HG02840 (cell line): ENCODE results near the gene TTC16.

Experiments
- ATAC-seq: cut with Tn5 transposase; IDR thresholded peaks from one replicate; pipeline ENCODE4 v1.9.1; 2021; ENCODE audit warnings: mild to moderate bottlenecking, moderate library complexity, moderate number of reproducible peaks; ENCODE audit not compliant: unreplicated experiment, low FRiP score

The TTC16 gene

GRCh38 chr9:127694890-127695720, 20.8 kb upstream of the TTC16 start:
- ATAC-seq = no peak

- no peak for ATAC-seq
Observed at GRCh38 chr9:127697575-127697974, 18.3 kb upstream of the TTC16 start.

DNA sequence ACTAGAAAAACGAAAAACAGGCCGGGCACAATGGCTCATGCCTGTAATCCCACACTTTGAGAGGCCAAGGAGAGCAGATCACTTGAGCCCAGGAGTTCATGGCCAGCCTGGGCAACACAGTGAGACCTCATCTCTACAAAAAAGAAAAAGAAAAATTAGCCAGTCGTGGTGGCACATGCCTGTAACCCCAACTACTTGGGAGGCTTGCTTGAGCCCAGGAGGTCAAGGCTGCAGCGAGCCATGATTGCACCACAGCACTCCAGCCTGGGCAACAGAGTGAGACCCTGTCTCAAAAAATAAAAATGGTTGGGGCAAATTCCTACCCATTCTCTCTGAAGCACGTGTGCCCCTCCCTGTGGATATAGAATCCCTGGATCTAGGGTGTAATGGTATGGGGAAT, 17.5 kb upstream of the TTC16 start:
- ATAC-seq = no peak

DNA sequence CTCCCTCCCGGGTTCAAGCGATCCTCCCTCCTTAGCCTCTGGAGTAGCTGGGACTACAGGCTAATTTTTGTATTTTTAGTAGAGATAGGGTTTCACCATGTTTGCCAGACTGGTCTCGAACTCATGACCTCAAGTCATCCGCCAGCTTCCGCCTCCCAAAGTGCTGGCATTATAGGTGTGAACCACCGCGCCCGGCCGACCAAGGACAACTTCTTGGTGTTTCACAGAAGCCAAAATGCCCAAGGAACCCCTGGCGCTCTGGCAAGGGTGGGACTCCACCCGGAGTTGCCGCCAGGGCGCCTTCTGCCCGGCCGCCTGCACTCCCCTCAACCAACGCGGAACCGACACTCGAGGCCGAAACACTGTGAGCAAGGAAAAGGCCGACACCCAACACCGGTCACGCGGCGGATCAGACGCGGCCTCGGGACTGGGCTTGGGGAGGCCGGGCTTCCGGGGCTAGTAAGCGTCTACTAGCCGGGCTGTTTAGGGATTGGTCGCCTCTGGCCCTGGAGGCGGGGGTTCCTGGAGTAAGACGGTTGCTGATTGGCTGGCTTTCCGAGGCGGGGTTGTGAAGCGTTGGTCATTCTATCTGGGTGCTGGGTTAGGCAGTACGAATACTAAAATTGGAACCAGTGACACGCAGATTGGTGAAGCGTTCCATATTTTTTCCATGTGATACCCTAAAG, 16.8 kb upstream of the TTC16 start:
- peak; percentile 65 for ATAC-seq

DNA sequence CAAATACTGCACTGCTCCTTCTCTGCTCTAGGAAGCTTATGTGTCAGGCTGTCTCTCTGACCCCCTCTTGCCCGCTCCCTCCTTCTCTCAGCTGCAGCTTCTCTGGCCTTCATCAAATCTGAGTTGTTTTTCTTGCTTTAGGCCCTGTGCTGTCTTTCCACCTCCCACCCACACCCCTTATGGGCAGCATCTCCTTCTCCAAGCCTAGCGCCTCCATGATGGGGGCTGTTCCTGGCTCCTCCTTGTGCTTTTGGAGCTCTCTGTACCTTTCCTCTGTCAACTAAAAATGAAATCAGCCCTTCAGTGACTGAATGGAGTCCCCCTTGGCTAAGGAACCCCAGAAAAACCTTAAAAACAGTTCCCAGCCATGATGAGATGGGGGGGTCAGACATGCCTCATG, 15.7 kb upstream of the TTC16 start:
- ATAC-seq = no peak

DNA sequence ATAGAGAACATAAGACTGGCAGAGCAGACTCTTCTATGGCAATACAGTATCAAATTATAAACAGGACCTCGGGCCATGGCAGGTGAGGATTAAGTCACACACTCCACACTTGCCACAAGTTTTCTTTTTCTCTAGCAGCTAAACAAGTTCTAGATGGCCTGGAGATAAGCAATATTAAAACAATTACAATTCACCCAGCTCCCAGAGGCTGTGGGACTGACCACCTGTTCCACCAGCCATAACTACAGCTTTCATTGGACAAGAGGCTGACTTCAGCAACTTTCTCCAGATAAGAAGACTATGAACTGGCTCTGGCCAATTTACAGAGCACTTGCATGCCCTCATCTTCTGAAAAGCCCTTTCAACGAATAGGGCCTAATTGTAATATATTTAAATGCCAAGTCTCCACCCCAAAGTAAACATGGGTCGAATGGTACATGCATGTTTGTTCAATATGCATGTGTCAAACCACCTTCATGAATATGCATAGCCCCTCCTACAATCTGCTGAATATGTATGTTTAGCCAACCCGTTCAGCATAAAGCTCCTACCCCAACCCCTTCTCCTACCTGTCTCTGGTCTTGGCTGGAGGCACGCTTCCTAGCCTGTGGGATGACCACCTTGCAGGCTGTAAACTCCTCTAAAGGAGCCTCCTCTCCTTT, 15.2 kb upstream of the TTC16 start:
- ATAC-seq = no peak

DNA sequence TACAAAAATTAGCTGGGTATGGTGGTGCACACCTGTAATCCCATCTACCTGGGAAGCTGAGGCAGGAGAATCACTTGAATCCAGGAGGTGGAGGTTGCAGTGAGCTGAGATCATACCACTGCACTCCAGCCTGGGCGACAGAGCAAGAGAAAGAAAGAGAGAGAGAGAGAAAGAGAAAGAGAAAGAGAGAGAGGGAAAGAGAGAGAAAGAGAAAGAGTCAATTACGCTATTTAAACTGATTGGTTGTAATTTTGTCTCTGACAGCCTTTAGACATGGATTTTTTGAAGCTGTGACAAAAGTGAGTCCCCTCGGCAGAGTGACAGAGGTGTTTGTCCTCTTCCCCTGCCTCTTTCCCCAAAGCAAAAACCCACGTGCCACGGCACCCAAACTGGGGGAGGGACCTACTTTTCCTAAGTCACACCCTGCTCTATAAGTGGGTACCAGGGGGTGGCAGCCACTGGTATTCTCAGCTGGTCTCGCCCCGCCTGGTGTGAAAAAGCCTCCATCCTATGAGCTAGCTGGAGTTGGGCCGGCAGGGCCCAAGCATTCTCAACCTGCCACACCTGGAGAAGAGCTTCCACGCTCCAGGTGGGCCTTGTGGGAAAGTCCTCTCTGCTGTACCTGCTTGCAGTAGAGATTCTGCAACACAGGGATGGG, 12.5 kb upstream of the TTC16 start:
- no peak for ATAC-seq

- no peak for ATAC-seq
Observed at GRCh38 chr9:127705577-127706379, 10.1 kb upstream of the TTC16 start.

DNA sequence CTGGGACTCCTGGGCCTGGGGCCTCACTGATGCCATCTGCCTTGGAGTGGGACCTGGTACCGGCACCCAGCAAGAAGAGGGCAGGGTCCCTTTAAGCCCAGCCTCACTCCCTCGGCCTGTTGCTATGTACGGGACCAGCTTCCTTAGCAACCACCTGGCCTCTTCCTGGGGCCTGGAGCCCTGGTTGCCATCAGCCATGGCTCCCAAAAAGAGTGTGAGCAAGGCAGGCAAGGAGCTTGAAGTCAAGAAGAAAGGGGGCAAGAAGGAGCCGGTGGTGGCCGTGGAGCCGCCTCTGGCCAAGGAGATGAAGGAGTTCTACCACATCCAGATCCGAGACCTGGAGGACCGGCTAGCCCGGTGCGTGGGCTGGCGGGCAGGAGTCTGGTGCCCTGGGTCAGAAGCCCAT, 9.0 kb upstream of the TTC16 start, which contains the start of gene CFAP157:
CFAP157 (plus strand) TSS at position 153 of the 406 bp plus-strand sequence; CDS start at position 197, 44 bp downstream.
- ATAC-seq = no peak

GRCh38 chr9:127707766-127708165, 8.1 kb upstream of the TTC16 start:
- ATAC-seq = no peak

DNA sequence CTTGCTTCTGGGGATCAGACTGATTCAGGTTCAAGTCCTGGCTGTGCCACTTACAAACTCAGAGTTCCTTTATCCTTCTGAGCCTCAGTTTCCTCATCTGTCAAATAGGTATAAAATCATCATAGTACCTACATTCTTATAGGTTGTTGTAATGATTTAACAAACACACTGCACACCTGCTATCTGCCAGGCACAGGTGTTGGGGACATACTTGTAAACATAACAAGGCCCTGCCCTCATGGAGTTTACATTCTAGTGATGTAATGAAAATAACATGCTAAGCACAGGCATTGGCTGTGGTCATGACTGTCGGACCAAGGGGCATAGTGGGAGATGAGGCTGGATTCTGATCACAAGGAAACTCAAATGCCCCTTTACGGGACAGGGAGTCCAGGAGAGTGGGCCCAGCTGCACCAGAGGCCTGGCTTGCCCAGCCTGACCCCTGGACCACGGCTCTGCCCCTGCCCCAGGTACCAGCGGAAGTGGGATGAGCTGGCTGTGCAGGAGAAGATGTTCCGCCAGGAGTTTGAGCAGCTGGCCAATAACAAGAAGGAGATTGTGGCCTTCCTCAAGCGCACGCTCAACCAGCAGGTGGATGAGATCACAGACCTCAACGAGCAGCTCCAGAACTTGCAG, 6.8 kb upstream of the TTC16 start:
- no peak for ATAC-seq

DNA sequence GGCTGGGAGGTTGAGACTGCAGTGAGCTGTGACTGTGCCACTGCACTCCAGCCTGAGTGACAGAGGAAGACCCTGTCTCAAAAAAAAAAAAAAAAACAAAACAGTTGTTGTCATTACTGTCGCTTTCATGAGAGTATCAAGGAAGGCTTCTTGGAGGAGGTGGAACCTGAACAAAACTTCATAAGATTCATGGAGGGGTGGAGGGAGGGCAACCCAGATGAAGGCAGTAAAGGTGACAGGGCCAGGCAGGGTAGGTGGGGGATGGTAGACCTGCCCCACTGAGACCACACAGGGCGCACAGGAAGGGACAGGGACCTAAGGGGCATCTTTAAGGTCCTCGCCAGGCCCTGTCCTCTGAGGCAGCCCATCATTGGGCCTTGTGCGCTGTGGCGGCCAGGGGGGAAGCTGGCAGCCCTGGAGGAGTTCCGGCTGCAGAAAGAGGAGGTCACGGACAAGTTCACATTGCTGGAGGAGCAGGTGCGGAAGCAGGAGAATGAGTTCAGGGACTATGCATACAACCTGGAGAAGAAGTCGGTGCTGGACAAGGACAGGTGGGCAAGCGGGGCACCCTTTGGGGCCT, 5.6 kb upstream of the TTC16 start:
- no peak for ATAC-seq

- ATAC-seq = no peak
Observed at GRCh38 chr9:127711226-127711701, 4.6 kb upstream of the TTC16 start.

DNA sequence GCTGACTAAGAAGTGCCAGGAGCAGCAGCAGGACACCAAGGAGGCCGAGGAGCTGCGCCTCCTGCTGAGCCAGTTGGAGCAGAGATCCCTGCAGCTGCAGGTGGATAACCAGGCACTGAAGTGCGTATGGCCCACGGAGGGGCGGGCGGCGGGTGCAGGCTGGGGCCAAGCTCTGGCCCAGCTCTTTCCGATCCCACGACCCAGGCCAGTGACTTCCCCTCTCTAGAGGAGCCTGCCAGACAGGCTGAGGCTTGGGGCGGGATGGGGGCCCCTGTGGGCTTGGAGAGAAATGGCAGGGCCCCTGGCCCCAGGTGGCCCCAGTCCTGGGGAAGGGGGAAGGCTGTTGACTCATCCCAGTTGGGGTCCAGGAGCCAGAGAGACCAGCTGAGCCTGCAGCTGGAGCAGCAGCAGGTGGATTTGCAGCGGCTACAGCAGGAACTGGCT, 4.0 kb upstream of the TTC16 start:
- no peak for ATAC-seq

DNA sequence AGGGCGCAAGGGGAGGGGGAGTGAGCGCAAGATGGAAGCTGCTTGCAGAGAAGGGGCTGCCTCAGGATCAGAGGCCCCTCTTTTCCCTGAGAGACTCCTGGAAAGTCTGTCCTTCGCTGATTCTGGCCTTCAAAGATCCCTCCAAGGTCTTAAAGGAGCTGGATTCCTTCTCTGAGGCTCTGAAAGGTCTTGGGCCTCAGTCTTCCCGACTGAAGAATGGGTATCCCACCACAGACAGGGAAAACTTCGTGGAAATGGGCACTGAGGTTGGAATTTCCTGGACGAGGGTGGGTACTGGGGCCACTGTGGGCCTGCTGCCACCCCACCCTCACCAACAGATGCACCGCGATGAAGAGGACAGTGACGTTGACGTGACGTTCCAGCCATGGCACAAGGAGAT, 3.5 kb upstream of the TTC16 start:
- no peak for ATAC-seq

- no peak for ATAC-seq
Observed at GRCh38 chr9:127712867-127713266, 3.0 kb upstream of the TTC16 start.

DNA sequence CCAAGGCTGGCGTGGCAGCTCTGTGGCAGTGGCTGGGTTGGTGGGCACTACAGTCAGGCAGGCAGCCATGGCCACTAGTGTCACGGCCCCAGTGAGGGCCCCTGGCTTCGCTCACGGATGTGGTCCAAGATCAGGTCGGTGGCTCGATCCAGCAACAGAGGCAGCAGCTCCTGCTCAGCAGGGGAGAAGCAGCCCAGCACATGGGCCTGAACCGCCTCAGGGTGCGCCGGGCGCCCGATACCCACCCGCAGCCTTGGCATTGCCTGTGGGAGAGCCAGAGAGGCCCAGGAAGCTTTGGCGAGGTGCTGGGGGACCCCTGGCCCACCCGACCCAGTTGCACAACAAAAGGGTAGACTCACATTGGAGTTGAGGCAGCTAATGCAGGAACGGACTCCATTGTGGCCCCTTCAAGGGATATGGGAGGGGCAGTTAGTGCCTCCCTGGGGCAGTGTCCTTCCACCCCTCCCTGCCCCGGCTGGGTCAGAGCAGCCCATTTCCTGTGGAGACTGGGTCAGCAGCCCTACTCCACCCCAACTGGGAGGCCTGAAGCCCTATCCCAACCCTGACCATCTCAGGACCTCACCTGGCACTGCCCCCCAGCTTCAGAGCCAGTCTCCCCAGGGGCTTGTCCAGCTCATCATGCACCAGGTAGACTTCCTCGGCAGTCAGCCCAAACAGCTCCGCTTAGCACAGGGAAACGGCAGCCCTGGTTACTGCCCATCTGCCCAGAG, 1.7 kb upstream of the TTC16 start:
- ATAC-seq = no peak

DNA sequence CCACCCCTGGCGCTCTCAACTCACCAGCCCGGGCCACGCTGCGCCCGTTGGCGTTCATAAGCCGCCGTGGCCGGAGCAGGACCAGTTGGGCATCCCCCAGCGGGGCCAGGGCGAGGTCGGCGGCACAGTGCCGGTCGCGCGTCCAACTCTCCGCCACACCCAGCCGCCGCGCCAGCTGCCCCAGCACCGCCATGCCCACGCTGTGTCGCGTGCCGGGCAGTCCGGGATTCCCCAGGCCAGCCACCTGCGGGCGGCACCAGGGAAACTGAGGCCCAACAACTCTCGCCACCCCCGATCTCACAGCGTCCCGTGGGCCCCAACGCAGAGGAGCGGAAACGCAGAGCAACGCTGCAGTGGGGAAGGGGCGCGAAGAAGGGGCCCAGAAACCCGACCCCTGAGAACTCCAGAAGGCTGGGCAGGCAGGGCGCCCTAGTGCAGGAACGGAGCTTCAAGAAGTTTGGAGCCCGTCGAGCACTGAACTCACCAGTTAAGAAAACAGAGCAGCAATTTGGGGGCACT, 869 bp upstream of the TTC16 start:
- ATAC-seq = no peak
